Endometrium (tissue), 2 donors: Measurements from ENCODE around the gene NT5C.
A peak's percentile ranks its signal among the peaks of the same experiment; 100 is the strongest.

ENCODE experiments used
- FAIRE-seq: peaks from 2 replicates; lab custom pipeline; 2012; peaks lifted over from hg19 to GRCh38; lab: Jason Lieb, UNC
- donor health status: control.
- donor health status: control.

NT5C gene

DNA sequence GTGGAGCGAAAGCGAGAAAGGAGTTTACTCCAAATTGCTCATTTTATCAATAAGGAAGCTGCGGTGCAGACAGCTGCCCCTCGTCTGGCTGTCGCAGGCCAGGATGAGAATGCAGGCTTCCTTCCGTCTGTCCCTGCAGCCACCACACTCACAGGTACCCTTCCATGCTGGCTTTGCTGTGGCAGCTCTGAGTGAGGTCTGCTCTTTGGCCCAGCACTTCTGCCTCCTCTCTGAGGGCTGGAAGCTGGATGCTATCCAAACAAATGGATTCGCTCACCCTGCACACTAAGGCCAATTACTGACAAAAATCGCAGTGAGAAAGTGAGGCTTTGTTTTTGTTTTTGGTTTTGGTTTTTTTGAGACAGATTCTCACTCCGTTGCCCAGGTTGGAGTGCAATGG lies 14.8 kb downstream of the NT5C start:
- FAIRE-seq: no peak

DNA sequence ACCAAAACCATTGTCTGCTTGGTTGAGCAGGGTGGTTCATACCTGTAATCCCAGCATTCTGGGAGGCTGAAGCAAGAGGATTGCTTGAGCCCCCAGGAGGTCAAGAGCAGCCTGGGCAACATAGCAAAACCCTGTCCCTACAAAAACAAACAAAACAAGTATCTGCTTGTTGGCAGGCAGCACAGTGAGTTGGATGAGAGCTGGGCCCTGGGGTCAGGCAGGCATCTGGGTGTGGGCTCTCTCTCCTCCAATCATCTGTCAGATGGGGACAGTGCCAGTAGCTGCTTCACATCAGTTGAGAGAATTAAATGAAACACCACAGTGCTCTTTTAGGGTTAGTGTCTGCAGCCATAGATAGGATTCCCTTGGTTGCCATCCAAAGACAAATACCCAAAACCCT lies 16.0 kb downstream of the NT5C start:
- no peak for FAIRE-seq

DNA sequence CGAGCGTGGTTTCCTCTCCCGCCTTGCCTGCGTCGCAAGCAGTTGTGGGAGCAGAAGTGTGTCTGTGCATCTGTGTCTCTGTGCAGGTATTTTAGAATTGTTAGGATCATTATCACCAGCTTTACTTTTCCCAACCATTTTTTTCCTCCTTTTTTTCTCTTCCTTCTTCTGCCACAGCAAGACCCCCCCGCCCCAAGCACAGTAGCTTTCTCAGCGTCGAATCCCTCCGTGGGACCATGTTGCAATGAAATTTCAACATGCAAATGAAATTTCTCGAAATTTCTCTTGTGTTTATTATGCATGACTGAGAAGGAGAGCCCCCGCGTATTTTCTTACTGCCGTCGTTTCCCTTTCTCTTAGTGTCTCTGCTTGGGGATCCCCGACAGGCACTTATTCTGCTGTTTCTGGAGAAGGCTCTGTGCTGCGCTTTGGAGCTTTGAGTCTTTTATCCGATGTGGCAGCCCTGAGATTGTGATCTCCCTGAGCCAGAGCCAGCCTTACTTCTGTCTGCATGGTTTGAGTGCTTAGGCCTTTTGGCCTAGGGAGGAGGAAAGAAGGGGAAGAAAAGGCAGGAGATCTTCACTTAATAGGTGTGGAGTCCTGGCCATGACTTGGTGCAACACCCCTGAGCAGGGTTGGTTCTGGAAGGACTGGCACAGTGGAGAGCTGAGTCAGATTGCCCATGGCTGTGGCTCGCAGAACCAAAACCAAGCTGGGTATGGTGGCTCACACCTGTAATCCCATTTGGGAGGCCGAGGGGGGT lies 16.8 kb downstream of the NT5C start:
- FAIRE-seq: no peak

DNA sequence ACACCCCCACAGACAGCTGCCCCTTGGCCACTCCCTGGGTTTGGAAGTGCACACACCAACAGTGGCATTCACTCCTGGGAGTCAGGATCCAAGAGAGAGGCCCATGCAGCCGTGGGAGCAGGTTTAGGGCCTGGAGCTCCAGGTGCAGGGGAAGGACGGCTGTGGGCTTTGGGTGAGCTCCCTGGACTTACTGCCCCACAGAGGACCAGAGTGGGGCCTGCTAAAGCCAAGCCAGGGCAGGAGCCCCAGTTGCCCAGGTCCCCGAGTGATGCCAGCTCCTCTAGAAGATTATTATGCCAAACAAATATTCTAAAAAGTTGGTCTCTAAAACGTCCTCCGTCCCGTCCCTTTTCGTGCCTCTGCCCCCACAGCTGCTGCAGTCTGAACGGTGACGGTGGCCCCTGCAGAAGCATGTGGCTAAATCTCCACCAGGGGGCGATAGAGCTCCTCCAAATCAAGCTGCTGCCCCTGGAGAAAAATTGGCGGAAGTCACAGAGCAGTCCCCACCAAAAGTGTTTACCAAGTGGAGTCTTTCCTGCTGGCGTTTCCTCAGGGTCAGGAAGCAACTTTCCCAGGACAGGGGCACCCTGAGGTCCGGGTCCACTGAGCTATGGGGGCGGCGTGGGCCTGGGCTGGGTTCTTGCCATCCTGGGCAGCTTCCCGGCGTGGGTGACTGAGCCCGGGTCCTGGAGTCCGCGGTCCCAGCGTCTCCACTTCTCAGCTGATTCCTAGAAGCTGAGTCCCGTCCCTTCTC lies 17.6 kb downstream of the NT5C start:
- peak; percentile 23 for FAIRE-seq

- no peak for FAIRE-seq
Observed at GRCh38 chr17:75111777-75112335, 19.7 kb downstream of the NT5C start.

DNA sequence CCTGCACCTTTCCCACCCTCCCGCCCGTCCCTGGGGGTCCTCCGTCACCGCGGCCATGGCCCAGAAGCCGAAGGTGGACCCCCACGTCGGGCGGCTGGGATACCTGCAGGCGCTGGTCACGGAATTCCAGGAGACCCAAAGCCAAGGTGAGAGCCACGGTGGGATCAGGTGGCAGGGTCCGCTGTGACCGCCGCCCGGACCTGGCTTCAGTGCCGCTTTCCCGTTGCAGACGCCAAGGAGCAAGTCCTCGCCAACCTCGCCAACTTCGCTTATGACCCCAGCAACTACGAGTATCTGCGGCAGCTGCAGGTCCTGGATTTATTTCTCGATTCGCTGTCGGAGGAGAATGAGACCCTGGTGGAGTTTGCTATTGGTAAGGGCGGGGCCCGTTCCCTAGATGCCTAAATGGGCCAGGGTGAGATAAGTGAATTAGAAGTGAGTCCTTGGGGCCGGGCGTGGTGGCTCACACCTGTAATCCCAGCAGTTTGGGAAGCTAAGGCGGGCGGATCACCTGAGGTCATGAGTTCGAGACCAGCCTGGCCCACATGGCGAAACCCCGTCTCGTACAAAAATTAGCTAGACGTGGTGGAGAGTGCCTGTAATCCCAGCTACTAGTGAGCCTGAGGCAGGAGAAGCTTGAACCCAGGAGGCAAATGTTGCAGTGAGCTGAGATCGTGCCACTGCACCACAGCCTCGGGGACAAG lies 21.2 kb downstream of the NT5C start:
- FAIRE-seq: no peak

- no peak for FAIRE-seq
Observed at GRCh38 chr17:75109407-75110233, 21.9 kb downstream of the NT5C start, which contains the start of gene ARMC7. TSS of gene ARMC7 (plus strand) at chr17:75109969. CDS start at chr17:75110289, 320 bp downstream.

- FAIRE-seq: no peak
Observed at GRCh38 chr17:75109046-75109406, 22.5 kb downstream of the NT5C start.

DNA sequence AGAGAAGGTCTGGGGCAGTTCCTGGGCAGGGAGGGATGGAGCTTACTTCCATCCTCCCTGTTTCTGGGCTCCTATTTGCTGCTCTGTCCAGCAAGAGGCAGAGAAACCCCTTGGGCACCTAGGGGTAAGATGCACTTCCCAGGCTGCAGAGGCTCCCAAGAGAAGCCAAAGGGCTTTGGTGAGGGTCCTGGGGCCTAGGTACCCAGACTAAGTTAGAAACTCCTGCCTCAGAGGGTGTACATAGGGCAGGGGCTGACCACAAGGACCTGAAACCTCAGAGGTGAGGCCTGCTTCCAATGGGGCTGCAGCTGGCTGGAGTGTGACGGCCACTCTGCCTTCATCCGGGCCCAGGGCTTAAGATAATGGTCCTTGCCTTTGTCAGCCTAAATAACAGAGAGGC lies 23.3 kb downstream of the NT5C start:
- no peak for FAIRE-seq

DNA sequence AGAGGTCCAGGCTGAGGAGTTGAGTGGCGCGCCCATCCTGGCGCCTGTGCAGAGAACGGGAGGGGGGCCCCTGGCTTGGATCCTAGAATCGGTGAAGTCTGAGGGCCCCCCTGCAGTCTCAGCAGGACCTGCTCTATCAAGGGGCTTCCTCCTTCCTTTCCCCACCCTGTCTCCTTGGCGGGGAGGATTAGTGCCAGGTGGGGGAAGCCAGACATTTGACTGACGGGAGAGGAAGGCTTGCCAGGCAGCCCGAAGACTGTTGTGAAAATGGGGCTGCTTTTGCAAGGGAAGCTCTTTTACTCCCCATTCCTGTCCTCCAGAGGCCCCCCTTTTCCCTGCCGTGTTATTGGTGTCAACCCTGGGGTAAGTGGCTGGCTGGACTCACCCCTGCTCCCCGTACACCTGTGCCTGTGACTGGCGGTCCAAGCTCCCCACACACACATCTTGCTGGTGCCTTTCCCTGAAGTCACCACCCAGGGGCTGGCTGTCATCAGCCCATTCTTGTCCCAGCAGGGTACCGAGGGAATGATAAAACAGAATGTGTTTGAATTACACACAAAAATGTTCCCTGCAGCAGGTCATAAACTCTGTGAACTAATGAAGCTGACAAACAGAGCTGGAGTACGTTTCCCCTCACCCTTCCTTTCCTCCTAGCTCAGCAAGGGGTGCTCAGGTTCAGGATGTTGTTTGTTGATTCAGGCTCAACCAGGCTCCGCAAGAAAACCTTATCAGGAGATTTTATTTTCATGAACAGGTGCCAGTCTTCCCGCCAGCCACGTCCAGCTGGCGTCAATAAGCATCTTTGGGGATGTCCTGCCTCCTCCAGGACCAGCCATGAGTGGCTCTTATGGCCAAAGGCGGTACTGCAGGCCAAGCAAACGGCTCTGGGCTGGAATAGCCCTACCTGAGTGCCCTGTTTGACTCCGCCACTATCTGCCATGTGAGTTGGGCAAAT lies 26.1 kb downstream of the NT5C start:
- FAIRE-seq: no peak

DNA sequence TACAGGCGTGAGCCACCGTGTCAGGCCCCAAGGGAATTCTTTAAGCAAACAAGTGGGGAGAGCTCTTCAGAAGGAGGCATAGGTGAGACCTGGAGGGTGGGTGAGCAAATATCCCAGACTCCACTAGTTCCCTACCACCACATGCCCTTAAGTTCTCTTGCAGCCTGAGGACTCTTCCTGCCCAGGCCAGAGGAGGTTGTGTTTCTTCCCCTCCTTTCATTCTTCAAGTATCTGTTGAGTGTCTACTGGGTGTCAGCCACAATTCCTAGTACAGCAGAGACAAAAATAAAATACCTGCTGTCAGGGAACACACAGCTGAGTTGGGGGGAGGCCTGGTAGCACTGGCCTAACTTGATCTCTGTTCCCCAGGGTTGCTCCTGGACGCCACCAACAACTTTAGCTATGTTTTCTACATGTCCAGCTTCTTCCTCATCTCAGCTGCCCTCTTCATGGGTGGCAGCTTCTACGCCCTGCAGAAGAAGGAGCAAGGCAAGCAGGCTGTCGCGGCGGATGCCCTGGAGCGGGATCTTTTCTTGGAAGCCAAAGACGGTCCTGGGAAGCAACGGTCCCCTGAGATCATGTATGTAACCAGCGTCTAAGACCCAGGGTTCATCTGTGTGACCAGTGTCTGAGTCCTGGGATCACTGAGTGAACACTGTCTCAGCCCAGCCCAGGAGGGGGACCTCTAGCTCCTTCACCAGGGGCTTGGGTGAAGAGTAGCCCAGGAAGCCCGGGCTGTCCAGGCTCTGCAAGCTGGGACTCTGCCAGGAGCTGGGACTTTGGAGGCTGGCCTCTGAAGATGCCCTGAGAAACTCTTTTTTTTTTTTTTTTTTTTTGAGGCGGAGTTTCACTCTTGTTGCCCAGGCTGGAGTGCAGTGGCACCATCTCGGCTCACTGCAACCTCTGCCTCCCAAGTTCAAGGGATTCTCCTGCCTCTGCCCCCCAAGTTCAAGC lies 27.7 kb downstream of the NT5C start:
- FAIRE-seq: no peak

DNA sequence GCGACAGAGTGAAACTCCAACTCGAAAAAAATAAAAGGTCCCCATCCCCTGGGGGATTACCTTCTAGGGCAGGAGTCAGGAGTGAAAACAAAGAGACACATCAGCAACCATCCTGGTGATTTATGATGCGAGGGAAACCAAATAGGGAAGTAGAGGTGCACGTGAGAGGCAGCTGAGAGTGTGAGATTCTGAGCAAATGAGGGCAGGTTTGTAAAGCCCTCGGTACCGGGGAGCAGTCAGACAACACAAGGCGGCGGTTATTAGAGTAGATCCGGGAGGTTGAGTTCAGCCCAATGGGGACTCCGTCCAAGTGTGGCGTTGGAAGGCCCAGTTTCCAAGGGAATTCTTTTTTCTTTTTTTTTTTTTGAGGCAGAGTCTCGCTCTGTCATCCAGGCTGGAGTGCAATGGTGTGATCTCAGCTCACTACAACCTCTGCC lies 29.1 kb downstream of the NT5C start:
- FAIRE-seq: no peak

- no peak for FAIRE-seq
Observed at GRCh38 chr17:75099881-75100595, 31.5 kb downstream of the NT5C start.

DNA sequence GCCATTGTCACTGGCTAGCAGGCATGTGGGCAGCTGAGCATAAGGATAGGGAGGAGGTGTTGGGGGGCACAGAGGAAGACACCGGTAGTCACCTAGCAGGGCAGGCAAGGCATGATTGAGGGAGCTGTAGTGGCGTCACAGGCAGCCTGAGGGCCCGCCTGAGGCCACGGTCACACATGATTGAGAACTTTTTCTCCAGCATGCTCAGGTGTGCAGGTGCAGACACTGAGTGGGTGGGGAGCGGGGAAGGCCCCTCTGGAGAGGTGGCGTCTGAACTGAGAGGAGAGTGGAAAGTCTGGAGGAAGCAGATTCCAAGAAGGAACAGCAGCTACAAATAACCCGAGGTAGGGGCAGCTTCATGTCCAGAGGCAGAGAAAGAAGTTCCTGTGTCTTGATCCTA lies 32.7 kb downstream of the NT5C start:
- FAIRE-seq: no peak

- no peak for FAIRE-seq
Observed at GRCh38 chr17:75097865-75098264, 33.7 kb downstream of the NT5C start.

- no peak for FAIRE-seq
Observed at GRCh38 chr17:75096082-75096625, 35.4 kb downstream of the NT5C start.

GRCh38 chr17:75094871-75095399 lies 36.6 kb downstream of the NT5C start:
- FAIRE-seq: no peak

DNA sequence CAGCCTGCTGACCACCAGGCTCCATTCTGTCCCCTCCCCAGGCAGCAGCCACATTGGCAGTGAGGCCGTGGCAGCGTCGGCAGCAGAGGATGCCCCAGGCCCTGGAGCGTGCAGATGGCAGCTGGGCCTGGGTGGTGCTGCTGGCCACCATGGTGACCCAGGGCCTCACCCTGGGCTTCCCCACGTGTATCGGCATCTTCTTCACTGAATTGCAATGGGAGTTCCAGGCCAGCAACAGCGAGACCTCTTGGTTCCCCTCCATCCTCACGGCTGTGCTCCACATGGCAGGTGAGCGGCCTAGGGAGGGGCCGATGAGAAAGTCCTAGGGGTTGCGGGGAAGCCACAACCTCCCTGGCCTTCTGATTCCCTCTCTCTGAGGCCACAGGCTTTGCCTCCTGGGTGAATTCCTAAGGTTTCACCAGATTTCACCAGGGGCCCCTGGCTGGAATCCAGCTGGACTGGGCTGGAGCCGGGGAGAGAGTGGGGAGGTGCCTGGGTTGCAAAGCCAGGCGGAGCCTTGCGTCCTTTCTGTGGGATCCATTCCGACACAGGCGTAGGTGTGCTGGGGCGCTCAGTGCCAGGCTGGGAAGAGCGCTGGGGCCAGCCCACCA lies 37.9 kb downstream of the NT5C start:
- FAIRE-seq: no peak
